Vagina (tissue), 2 donors: ENCODE results near the gene ZSCAN9.

Experiments
- POLR2A ChIP-seq, 2 donors: fragments of 450-650 bp; IDR thresholded peaks; one replicate each; pipeline ENCODE4 v1.6.1; 2017; ENCODE audit warnings: antibody characterized with exemption in 2 of 2, mild to moderate bottlenecking in 2 of 2, moderate library complexity in 2 of 2
- POLR2AphosphoS5 ChIP-seq, 2 donors: sonication (generic); formaldehyde crosslinking; IDR thresholded peaks; one replicate each; pipeline ENCODE4 v1.9.0; 2017; ENCODE audit warnings: antibody characterized with exemption in 2 of 2, mild to moderate bottlenecking in 2 of 2, low read depth in 1 of 2; ENCODE audit not compliant: insufficient read depth in 1 of 2
- TF ChIP-seq, protein P1 (sequence below), 3 experiments: fragments of 450-650 bp in 2 of 3; fragments of 200-600 bp in 1 of 3; sonication (generic) in 1 of 3; IDR thresholded peaks; one replicate each; pipeline ENCODE4 v1.5.1; 2017 to 2019; ENCODE audit warnings: antibody characterized with exemption in 3 of 3, mild to moderate bottlenecking in 2 of 3, moderate library complexity in 2 of 3

DNA sequence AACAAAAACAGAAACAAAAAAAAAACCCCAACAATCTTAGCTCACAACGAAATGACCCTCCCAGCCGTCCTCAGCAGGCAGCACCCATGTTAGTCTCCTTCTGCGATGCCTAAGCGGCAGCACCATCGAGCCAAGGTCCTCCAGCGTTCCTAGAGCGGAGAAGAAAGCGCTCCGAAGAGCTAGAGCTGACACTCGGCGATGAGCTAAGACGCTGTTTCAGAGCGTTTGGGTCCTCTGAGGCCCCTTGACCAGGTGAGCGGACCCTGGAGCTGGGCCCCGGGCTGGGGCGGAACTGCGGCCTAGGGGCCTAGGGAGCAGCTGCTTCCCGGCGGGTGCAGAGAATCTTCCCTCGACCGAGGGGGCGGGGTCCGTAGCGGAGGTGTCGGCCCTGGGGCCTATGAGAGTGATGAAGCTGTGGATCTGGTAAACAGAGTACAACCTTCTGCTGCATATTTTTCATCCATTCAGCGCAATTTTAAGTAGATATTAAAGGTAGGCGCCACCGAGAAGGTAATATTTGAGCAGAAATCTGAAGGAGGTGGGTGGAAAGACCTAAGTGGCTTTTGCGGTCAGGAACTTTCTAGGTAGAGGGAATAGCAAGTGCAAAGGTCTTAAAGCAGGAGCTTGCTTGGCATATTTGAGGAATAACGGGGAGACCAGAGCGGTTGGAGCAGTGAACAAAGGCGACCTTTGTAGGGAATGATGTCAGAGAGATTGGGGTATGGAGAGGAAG lies 42.1 kb downstream of the ZSCAN9 start, which contains the start of gene ZSCAN26:
- TF ChIP-seq, protein P1, sequence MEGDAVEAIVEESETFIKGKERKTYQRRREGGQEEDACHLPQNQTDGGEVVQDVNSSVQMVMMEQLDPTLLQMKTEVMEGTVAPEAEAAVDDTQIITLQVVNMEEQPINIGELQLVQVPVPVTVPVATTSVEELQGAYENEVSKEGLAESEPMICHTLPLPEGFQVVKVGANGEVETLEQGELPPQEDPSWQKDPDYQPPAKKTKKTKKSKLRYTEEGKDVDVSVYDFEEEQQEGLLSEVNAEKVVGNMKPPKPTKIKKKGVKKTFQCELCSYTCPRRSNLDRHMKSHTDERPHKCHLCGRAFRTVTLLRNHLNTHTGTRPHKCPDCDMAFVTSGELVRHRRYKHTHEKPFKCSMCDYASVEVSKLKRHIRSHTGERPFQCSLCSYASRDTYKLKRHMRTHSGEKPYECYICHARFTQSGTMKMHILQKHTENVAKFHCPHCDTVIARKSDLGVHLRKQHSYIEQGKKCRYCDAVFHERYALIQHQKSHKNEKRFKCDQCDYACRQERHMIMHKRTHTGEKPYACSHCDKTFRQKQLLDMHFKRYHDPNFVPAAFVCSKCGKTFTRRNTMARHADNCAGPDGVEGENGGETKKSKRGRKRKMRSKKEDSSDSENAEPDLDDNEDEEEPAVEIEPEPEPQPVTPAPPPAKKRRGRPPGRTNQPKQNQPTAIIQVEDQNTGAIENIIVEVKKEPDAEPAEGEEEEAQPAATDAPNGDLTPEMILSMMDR (IDR thresholded peaks at IDR 0.05): no peak
- TF ChIP-seq POLR2A (IDR thresholded peaks at IDR 0.05) (no peak), POLR2AphosphoS5 (IDR thresholded peaks at IDR 0.05; ENCODE audit: insufficient read depth in 1 of 2, low read depth in 1 of 2) (peak; percentile 51 to 90)
